Liver (tissue), 9 donors: ENCODE measurements around the gene UNC79. TPM values are rescaled to one million over a fixed set of nuclear protein-coding genes. Genes with fewer than 3 reads are reported as not detected.

Experiments used
- DNase-seq: peaks from one replicate; pipeline ENCODE4 v3.0.0-alpha.2; 2017; ENCODE audit warnings: low spot score
- H3K27ac ChIP-seq, 2 donors: one replicate each; pipeline ENCODE4 v1.7.0; 2013; ENCODE audit warnings: inconsistent platforms in 2 of 2, low read length in 2 of 2, control low read depth in 1 of 2, low read depth in 1 of 2, mild to moderate bottlenecking in 1 of 2
- H3K27me3 ChIP-seq, 4 donors: one replicate each; pipeline versions ENCODE4 v1.6.1 to v1.7.0; 2013; ENCODE audit warnings: low read length in 3 of 4, inconsistent platforms in 1 of 4, mild to moderate bottlenecking in 1 of 4, moderate library complexity in 1 of 4; ENCODE audit not compliant: control insufficient read depth in 4 of 4, insufficient read depth in 4 of 4
- H3K36me3 ChIP-seq, 4 donors: one replicate each; pipeline versions ENCODE4 v1.6.1 to v1.7.0; 2013; ENCODE audit warnings: low read length in 3 of 4, mild to moderate bottlenecking in 3 of 4, low read depth in 1 of 4, moderate library complexity in 1 of 4; ENCODE audit not compliant: control insufficient read depth in 4 of 4, insufficient read depth in 3 of 4
- H3K4me1 ChIP-seq, 4 donors: one replicate each; pipeline versions ENCODE4 v1.6.1 to v1.7.0; 2013; ENCODE audit warnings: low read length in 3 of 4, mild to moderate bottlenecking in 3 of 4, moderate library complexity in 1 of 4; ENCODE audit not compliant: control insufficient read depth in 4 of 4, insufficient read depth in 4 of 4
- H3K4me3 ChIP-seq, 3 donors: one replicate each; pipeline versions ENCODE4 v1.6.1 to v1.7.0; 2013; ENCODE audit warnings: low read length in 3 of 3, control low read depth in 1 of 3, low read depth in 1 of 3, mild to moderate bottlenecking in 1 of 3
- H3K9ac ChIP-seq, 2 donors: one replicate each; pipeline ENCODE4 v1.7.0; 2013; ENCODE audit warnings: low read length in 2 of 2, mild to moderate bottlenecking in 2 of 2, moderate library complexity in 2 of 2, control low read depth in 1 of 2, low read depth in 1 of 2
- H3K9me3 ChIP-seq, 4 donors: one replicate each; pipeline versions ENCODE4 v1.6.1 to v1.7.0; 2013; ENCODE audit warnings: low read length in 3 of 4; ENCODE audit not compliant: control insufficient read depth in 4 of 4
- CTCF ChIP-seq: fragments of 150-350 bp; IDR thresholded peaks from 2 replicates; pipeline ENCODE4 v1.5.1; 2017; ENCODE audit warnings: improper control_type of control experiment, low read depth, low read length; ENCODE audit not compliant: missing input control
- EGR1 ChIP-seq, 2 donors: IDR thresholded peaks; 2 replicates each; pipeline ENCODE4 v1.6.1; 2016 to 2018; ENCODE audit warnings: antibody characterized with exemption in 2 of 2, low read depth in 2 of 2
- FOXA2 ChIP-seq: IDR thresholded peaks from 2 replicates; pipeline ENCODE4 v1.6.1; 2016; ENCODE audit warnings: antibody characterized with exemption
- GABPA ChIP-seq, 2 donors: IDR thresholded peaks in 1 of 2; conservative IDR thresholded peaks in 1 of 2; 2 replicates each; pipeline ENCODE4 v1.6.1; 2016; ENCODE audit warnings: antibody characterized with exemption in 2 of 2, mild to moderate bottlenecking in 1 of 2, moderate library complexity in 1 of 2
- HNF4A ChIP-seq, 2 donors: conservative IDR thresholded peaks; 2 replicates each; pipeline ENCODE4 v1.6.1; 2016; ENCODE audit warnings: antibody characterized with exemption in 2 of 2, mild to moderate bottlenecking in 2 of 2
- RAD21 ChIP-seq, 2 donors: IDR thresholded peaks; 2 replicates each; pipeline ENCODE4 v1.6.1; 2016; ENCODE audit warnings: antibody characterized with exemption in 2 of 2, mild to moderate bottlenecking in 2 of 2
- RXRA ChIP-seq, 2 donors: IDR thresholded peaks; 2 replicates each; pipeline ENCODE4 v1.6.1; 2017 to 2018; ENCODE audit warnings: antibody characterized with exemption in 2 of 2, mild to moderate bottlenecking in 1 of 2
- SP1 ChIP-seq: IDR thresholded peaks from 2 replicates; pipeline ENCODE4 v1.6.1; 2018; ENCODE audit warnings: antibody characterized with exemption, mild to moderate bottlenecking
- TAF1 ChIP-seq: conservative IDR thresholded peaks from 2 replicates; pipeline ENCODE4 v1.6.1; 2016; ENCODE audit warnings: antibody characterized with exemption, mild to moderate bottlenecking
- YY1 ChIP-seq: IDR thresholded peaks from 2 replicates; pipeline ENCODE4 v1.6.1; 2016; ENCODE audit warnings: antibody characterized with exemption, mild to moderate bottlenecking
- ZBTB33 ChIP-seq: IDR thresholded peaks from 2 replicates; pipeline ENCODE4 v1.6.1; 2016; ENCODE audit warnings: antibody characterized with exemption
- WGBS: extraction: QIAGEN DNeasy Blood & Tissue Kit; methylation state at CpG from one replicate; pipeline ENCODE4 v1.1.7; 2013; 5-methylcytosine and 5-hydroxymethylcytosine counted together
- polyA plus RNA-seq, 2 donors: library from polyadenylated mRNA; stranded (reverse) in 1 of 2; unstranded in 1 of 2; fragments of 200-250 nt in 1 of 2; fragments of >200 nt in 1 of 2; fragmentation: Nextera tagmentation in 1 of 2; extraction: Ambion mirVana in 1 of 2; gene quantifications; one replicate each; pipeline versions ENCODE4 v1.2.1 to v1.2.3, GENCODE V29; 2013 to 2015
- total RNA-seq, 2 donors: library from RNA; depleted of rRNA; stranded (reverse); fragments of >200 nt; gene quantifications; one replicate each; pipeline ENCODE4 v1.2.3, GENCODE V29; 2014
- TF ChIP-seq, protein P1 (sequence below): IDR thresholded peaks from 2 replicates; pipeline ENCODE4 v1.6.1; 2016; ENCODE audit warnings: antibody characterized with exemption
- TF ChIP-seq, protein P2 (sequence below): IDR thresholded peaks from 2 replicates; pipeline ENCODE4 v1.6.1; 2016; ENCODE audit warnings: antibody characterized with exemption
- TF ChIP-seq, protein P3 (sequence below): IDR thresholded peaks from 2 replicates; pipeline ENCODE4 v1.6.1; 2016; ENCODE audit warnings: antibody characterized with exemption, mild to moderate bottlenecking
- donor health status: healthy.
- donor health status: healthy.
- donor health status: healthy.
- donor health status: healthy.
- donor health status: healthy.

Gene UNC79
- total and polyA plus RNA-seq, 4 donors = 0.01 to 0.08 (median 0.05) TPM; not detected in 1

DNA sequence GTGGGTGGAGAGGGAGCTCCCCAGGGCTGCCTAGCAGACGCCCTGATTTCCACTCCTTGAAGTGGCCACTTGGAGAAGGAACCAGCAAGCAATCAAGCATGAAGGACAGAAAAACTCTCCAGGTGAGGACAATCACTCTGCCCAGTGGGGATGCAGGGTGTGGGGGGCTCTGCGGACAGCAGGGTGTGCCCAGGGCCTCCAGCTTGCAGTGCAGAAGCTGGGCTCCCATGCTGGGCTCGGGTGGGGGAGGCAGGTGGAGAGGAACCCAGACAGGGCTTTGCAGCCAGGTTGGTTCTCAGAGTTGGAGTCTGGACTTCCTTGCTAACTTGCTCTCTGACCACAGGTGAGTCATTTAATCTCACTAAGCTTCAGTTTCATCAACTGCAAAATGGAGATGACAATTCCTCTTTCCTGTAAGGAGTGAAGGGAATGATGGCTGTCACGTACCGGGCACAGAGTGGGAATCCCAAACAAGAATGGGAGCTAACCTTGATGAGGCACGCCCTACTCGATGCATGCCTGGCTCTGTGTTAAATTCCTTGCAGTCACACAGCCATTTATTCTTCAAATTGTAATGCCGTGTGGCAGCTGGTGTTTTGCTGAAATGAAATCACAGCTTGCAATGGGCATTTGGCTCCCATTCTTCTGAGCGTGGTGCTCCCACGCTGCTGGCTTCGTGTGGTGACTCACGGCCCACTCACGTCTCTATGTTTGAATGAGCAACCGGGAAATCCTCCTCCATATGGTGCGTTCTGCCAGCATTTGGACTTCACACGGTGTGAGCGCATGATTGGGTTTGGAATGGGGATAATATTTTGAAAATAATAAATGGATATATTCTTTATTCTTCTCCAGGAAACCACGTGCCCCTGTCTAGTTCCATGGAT, 282.3 kb downstream of the UNC79 start:
- H3K27me3 ChIP-seq = no peaks in the 10 kb centered on the region
- H3K4me1 ChIP-seq = no peaks in the 10 kb centered on the region
- H3K9ac ChIP-seq = no peak overlapping the region
- H3K36me3 ChIP-seq = no peaks in the 10 kb centered on the region
- no peaks in the 10 kb centered on the region for H3K9me3 ChIP-seq
- TF ChIP-seq HNF4A (conservative IDR thresholded peaks at IDR 0.05) = no peak
- H3K27ac ChIP-seq = no peak overlapping the region
- DNase-seq = no peak
- WGBS = 79% methylated on average over 18 of the region's 18 CpGs
- no peak overlapping the region for H3K4me3 ChIP-seq

- Histone ChIP-seq H3K27me3 (no peaks in the 10 kb centered on the region), H3K27ac (no peak overlapping the region), H3K4me1 (no peaks in the 10 kb centered on the region), H3K9me3 (no peaks in the 10 kb centered on the region), H3K4me3 (no peak overlapping the region), H3K9ac (no peak overlapping the region), H3K36me3 (no peaks in the 10 kb centered on the region)
- no peak for TF ChIP-seq FOXA2
- no peak for TF ChIP-seq HNF4A (conservative IDR thresholded peaks at IDR 0.05)
- TF ChIP-seq, protein P1, sequence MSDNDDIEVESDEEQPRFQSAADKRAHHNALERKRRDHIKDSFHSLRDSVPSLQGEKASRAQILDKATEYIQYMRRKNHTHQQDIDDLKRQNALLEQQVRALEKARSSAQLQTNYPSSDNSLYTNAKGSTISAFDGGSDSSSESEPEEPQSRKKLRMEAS = no peak
- TF ChIP-seq, protein P2, sequence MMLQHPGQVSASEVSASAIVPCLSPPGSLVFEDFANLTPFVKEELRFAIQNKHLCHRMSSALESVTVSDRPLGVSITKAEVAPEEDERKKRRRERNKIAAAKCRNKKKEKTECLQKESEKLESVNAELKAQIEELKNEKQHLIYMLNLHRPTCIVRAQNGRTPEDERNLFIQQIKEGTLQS = no peak
- no peak for TF ChIP-seq CTCF
- TF ChIP-seq RAD21 (IDR thresholded peaks at IDR 0.05) = no peak
- TF ChIP-seq ZBTB33 = no peak
- TF ChIP-seq GABPA (IDR thresholded peaks at IDR 0.05 in 1 of 2, conservative IDR thresholded peaks at IDR 0.05 in 1 of 2) = no peak
- no peak for TF ChIP-seq SP1
- TF ChIP-seq, protein P3, sequence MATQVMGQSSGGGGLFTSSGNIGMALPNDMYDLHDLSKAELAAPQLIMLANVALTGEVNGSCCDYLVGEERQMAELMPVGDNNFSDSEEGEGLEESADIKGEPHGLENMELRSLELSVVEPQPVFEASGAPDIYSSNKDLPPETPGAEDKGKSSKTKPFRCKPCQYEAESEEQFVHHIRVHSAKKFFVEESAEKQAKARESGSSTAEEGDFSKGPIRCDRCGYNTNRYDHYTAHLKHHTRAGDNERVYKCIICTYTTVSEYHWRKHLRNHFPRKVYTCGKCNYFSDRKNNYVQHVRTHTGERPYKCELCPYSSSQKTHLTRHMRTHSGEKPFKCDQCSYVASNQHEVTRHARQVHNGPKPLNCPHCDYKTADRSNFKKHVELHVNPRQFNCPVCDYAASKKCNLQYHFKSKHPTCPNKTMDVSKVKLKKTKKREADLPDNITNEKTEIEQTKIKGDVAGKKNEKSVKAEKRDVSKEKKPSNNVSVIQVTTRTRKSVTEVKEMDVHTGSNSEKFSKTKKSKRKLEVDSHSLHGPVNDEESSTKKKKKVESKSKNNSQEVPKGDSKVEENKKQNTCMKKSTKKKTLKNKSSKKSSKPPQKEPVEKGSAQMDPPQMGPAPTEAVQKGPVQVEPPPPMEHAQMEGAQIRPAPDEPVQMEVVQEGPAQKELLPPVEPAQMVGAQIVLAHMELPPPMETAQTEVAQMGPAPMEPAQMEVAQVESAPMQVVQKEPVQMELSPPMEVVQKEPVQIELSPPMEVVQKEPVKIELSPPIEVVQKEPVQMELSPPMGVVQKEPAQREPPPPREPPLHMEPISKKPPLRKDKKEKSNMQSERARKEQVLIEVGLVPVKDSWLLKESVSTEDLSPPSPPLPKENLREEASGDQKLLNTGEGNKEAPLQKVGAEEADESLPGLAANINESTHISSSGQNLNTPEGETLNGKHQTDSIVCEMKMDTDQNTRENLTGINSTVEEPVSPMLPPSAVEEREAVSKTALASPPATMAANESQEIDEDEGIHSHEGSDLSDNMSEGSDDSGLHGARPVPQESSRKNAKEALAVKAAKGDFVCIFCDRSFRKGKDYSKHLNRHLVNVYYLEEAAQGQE = no peak
- TF ChIP-seq RXRA (IDR thresholded peaks at IDR 0.05) = no peak
- no peak for TF ChIP-seq YY1
- no peak for TF ChIP-seq EGR1 (IDR thresholded peaks at IDR 0.05; ENCODE audit: low read depth in 2 of 2)
- TF ChIP-seq TAF1 = no peak
- no peak for DNase-seq
- WGBS = 52% methylated on average over 13 of the region's 13 CpGs
These were observed 283.1 kb downstream of the UNC79 start for GRCh38 chr14:93713726-93714405.
